Subcutaneous abdominal adipose tissue (tissue), 5 donors: ENCODE measurements around the gene C13orf46.

ENCODE experiments used
- H3K27ac ChIP-seq: one replicate; pipeline ENCODE4 v1.7.0; 2013; ENCODE audit warnings: low read depth, mild to moderate bottlenecking, inconsistent platforms, low read length, moderate library complexity
- H3K27me3 ChIP-seq, 5 donors: one replicate each; pipeline ENCODE4 v1.7.0; 2013; ENCODE audit warnings: low read length in 5 of 5, inconsistent platforms in 1 of 5; ENCODE audit not compliant: control insufficient read depth in 5 of 5, insufficient read depth in 4 of 5
- H3K36me3 ChIP-seq, 5 donors: one replicate each; pipeline ENCODE4 v1.7.0; 2013; ENCODE audit warnings: low read length in 5 of 5; ENCODE audit not compliant: control insufficient read depth in 5 of 5, insufficient read depth in 5 of 5
- H3K4me1 ChIP-seq, 5 donors: one replicate each; pipeline ENCODE4 v1.7.0; 2013; ENCODE audit warnings: low read length in 5 of 5, mild to moderate bottlenecking in 3 of 5, moderate library complexity in 1 of 5; ENCODE audit not compliant: control insufficient read depth in 5 of 5, insufficient read depth in 5 of 5
- H3K4me3 ChIP-seq, 5 donors: one replicate each; pipeline ENCODE4 v1.7.0; 2013; ENCODE audit warnings: low read length in 5 of 5, low read depth in 1 of 5
- H3K9ac ChIP-seq, 5 donors: one replicate each; pipeline ENCODE4 v1.7.0; 2013; ENCODE audit warnings: low read length in 5 of 5, mild to moderate bottlenecking in 4 of 5, moderate library complexity in 3 of 5
- H3K9me3 ChIP-seq, 5 donors: one replicate each; pipeline ENCODE4 v1.7.0; 2013; ENCODE audit warnings: low read length in 5 of 5; ENCODE audit not compliant: control insufficient read depth in 5 of 5
- donor health status: healthy.
- donor health status: healthy.
- donor health status: healthy.
- donor health status: healthy.
- donor health status: healthy.

Gene C13orf46

GRCh38 chr13:114017028-114017630 is 43.3 kb upstream of the C13orf46 start:
- Histone ChIP-seq H3K9me3 (no peaks in the 10 kb centered on the region), H3K4me3 (no peak overlapping the region), H3K36me3 (peaks cover 6 to 89% (median 68%) of the 10 kb centered on the region in 5 donors), H3K27me3 (no peaks in the 10 kb centered on the region), H3K27ac (peak overlapping the region; percentile 86), H3K9ac (no peak overlapping the region), H3K4me1 (peaks cover 0 to 62% (median 46%) of the 10 kb centered on the region in 5 donors)

- Histone ChIP-seq H3K4me3 (no peak overlapping the region), H3K4me1 (peaks cover 0 to 59% (median 39%) of the 10 kb centered on the region in 5 donors), H3K9me3 (no peaks in the 10 kb centered on the region), H3K9ac (peak overlapping the region in 2 of 5 donors; percentile 10 to 28), H3K27ac (peak overlapping the region; percentile 86), H3K36me3 (peaks cover 6 to 89% (median 68%) of the 10 kb centered on the region in 5 donors), H3K27me3 (no peaks in the 10 kb centered on the region)
These were observed 42.6 kb upstream of the C13orf46 start for GRCh38 chr13:114016321-114017027.

- Histone ChIP-seq H3K27ac (peak overlapping the region; percentile 86), H3K9ac (peak overlapping the region in 2 of 5 donors; percentile 10 to 28), H3K4me1 (peaks cover 0 to 55% (median 35%) of the 10 kb centered on the region in 5 donors), H3K27me3 (no peaks in the 10 kb centered on the region), H3K9me3 (no peaks in the 10 kb centered on the region), H3K36me3 (peaks cover 6 to 89% (median 67%) of the 10 kb centered on the region in 5 donors), H3K4me3 (no peak overlapping the region)
These were observed 42.1 kb upstream of the C13orf46 start for GRCh38 chr13:114015969-114016295.

- Histone ChIP-seq H3K4me1 (peaks cover 0 to 55% (median 35%) of the 10 kb centered on the region in 5 donors), H3K36me3 (peaks cover 6 to 87% (median 63%) of the 10 kb centered on the region in 5 donors), H3K27me3 (no peaks in the 10 kb centered on the region), H3K27ac (peak overlapping the region; percentile 86), H3K4me3 (peak overlapping the region in 2 of 5 donors; percentile 4 to 62), H3K9me3 (no peaks in the 10 kb centered on the region), H3K9ac (peak overlapping the region; percentile 35 to 71 (median 62))
These were observed 41.5 kb upstream of the C13orf46 start for GRCh38 chr13:114015111-114015968.

GRCh38 chr13:114013952-114014629 is 40.2 kb upstream of the C13orf46 start:
- H3K36me3 ChIP-seq, result peaks cover 6 to 92% (median 70%) of the 10 kb centered on the region in 5 donors
- H3K4me3 ChIP-seq, result peak overlapping the region in 3 of 5 donors; percentile 23 to 62 (median 54)

GRCh38 chr13:114013336-114013735 is 39.5 kb upstream of the C13orf46 start:
- H3K9ac ChIP-seq, result peak overlapping the region in 3 of 5 donors; percentile 47 to 65 (median 58)
- H3K27ac ChIP-seq, result peak overlapping the region; percentile 86
- H3K36me3 ChIP-seq, result peaks cover 6 to 89% (median 70%) of the 10 kb centered on the region in 5 donors
- peak overlapping the region in 1 of 5 donors; percentile 62 for H3K4me3 ChIP-seq
- no peaks in the 10 kb centered on the region for H3K9me3 ChIP-seq
- no peaks in the 10 kb centered on the region for H3K27me3 ChIP-seq
- peaks cover 0 to 51% (median 35%) of the 10 kb centered on the region in 5 donors for H3K4me1 ChIP-seq

More at GRCh38 chr13:114013952-114014629, 40.2 kb upstream of the C13orf46 start:
- Histone ChIP-seq H3K4me1 (peaks cover 0 to 51% (median 35%) of the 10 kb centered on the region in 5 donors), H3K27me3 (no peaks in the 10 kb centered on the region), H3K27ac (peak overlapping the region; percentile 86), H3K9ac (peak overlapping the region in 3 of 5 donors; percentile 62 to 71 (median 65)), H3K9me3 (no peaks in the 10 kb centered on the region)

- Histone ChIP-seq H3K27me3 (no peaks in the 10 kb centered on the region), H3K27ac (peak overlapping the region; percentile 86), H3K9ac (peak overlapping the region in 1 of 5 donors; percentile 58), H3K4me1 (peaks cover 0 to 51% (median 35%) of the 10 kb centered on the region in 5 donors), H3K4me3 (peak overlapping the region in 2 of 5 donors; percentile 38 to 62), H3K9me3 (no peaks in the 10 kb centered on the region), H3K36me3 (peaks cover 6 to 85% (median 66%) of the 10 kb centered on the region in 5 donors)
These were observed 39.0 kb upstream of the C13orf46 start for GRCh38 chr13:114012921-114013320.

GRCh38 chr13:114012141-114012540 is 38.3 kb upstream of the C13orf46 start:
- no peaks in the 10 kb centered on the region for H3K27me3 ChIP-seq
- peaks cover 6 to 82% (median 59%) of the 10 kb centered on the region in 5 donors for H3K36me3 ChIP-seq
- H3K4me1 ChIP-seq, result peaks cover 0 to 56% (median 35%) of the 10 kb centered on the region in 5 donors
- no peak overlapping the region for H3K9ac ChIP-seq
- H3K27ac ChIP-seq, result no peak overlapping the region
- H3K9me3 ChIP-seq, result no peaks in the 10 kb centered on the region
- H3K4me3 ChIP-seq, result peak overlapping the region in 2 of 5 donors; percentile 38 to 62

- Histone ChIP-seq H3K9ac (no peak overlapping the region), H3K4me1 (peaks cover 0 to 50% (median 33%) of the 10 kb centered on the region in 5 donors), H3K27me3 (no peaks in the 10 kb centered on the region), H3K36me3 (peaks cover 6 to 73% (median 53%) of the 10 kb centered on the region in 5 donors), H3K4me3 (no peak overlapping the region), H3K9me3 (no peaks in the 10 kb centered on the region), H3K27ac (no peak overlapping the region)
These were observed 37.4 kb upstream of the C13orf46 start for GRCh38 chr13:114011226-114011625.
